ENCODE data around the gene DSC1.
A peak's percentile ranks its signal among the peaks of the same experiment; 100 is the strongest.

GRCh38 chr18:31102025-31102684 lies 60.5 kb downstream of the DSC1 start, which contains the start of gene DSC2:
- TF ChIP-seq IRF1 (CRISPR knock-in tag; IDR thresholded peaks at IDR 0.05), result no peak
- no peak for TF ChIP-seq ESRRA (CRISPR knock-in tag; IDR thresholded peaks at IDR 0.05; ENCODE audit: borderline replicate concordance)
- TF ChIP-seq, protein P1, sequence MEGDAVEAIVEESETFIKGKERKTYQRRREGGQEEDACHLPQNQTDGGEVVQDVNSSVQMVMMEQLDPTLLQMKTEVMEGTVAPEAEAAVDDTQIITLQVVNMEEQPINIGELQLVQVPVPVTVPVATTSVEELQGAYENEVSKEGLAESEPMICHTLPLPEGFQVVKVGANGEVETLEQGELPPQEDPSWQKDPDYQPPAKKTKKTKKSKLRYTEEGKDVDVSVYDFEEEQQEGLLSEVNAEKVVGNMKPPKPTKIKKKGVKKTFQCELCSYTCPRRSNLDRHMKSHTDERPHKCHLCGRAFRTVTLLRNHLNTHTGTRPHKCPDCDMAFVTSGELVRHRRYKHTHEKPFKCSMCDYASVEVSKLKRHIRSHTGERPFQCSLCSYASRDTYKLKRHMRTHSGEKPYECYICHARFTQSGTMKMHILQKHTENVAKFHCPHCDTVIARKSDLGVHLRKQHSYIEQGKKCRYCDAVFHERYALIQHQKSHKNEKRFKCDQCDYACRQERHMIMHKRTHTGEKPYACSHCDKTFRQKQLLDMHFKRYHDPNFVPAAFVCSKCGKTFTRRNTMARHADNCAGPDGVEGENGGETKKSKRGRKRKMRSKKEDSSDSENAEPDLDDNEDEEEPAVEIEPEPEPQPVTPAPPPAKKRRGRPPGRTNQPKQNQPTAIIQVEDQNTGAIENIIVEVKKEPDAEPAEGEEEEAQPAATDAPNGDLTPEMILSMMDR (IDR thresholded peaks at IDR 0.05), result no peak
- TF ChIP-seq, protein P2, sequence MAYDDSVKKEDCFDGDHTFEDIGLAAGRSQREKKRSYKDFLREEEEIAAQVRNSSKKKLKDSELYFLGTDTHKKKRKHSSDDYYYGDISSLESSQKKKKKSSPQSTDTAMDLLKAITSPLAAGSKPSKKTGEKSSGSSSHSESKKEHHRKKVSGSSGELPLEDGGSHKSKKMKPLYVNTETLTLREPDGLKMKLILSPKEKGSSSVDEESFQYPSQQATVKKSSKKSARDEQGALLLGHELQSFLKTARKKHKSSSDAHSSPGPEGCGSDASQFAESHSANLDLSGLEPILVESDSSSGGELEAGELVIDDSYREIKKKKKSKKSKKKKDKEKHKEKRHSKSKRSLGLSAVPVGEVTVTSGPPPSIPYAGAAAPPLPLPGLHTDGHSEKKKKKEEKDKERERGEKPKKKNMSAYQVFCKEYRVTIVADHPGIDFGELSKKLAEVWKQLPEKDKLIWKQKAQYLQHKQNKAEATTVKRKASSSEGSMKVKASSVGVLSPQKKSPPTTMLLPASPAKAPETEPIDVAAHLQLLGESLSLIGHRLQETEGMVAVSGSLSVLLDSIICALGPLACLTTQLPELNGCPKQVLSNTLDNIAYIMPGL (CRISPR knock-in tag; IDR thresholded peaks at IDR 0.05), result 0 out of 2 replicates have a peak, but pooled peaks have one; percentile 32
- TF ChIP-seq, protein P3, sequence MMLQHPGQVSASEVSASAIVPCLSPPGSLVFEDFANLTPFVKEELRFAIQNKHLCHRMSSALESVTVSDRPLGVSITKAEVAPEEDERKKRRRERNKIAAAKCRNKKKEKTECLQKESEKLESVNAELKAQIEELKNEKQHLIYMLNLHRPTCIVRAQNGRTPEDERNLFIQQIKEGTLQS (CRISPR knock-in tag; conservative IDR thresholded peaks at IDR 0.05), result no peak
- TF ChIP-seq ATF2 (CRISPR knock-in tag; IDR thresholded peaks at IDR 0.05; ENCODE audit: borderline replicate concordance, low read depth), result no peak
- peak; percentile 41; the same call in 1 of the 2 replicates for TF ChIP-seq SP1 (CRISPR knock-in tag; conservative IDR thresholded peaks at IDR 0.05)
- TF ChIP-seq, protein P4, sequence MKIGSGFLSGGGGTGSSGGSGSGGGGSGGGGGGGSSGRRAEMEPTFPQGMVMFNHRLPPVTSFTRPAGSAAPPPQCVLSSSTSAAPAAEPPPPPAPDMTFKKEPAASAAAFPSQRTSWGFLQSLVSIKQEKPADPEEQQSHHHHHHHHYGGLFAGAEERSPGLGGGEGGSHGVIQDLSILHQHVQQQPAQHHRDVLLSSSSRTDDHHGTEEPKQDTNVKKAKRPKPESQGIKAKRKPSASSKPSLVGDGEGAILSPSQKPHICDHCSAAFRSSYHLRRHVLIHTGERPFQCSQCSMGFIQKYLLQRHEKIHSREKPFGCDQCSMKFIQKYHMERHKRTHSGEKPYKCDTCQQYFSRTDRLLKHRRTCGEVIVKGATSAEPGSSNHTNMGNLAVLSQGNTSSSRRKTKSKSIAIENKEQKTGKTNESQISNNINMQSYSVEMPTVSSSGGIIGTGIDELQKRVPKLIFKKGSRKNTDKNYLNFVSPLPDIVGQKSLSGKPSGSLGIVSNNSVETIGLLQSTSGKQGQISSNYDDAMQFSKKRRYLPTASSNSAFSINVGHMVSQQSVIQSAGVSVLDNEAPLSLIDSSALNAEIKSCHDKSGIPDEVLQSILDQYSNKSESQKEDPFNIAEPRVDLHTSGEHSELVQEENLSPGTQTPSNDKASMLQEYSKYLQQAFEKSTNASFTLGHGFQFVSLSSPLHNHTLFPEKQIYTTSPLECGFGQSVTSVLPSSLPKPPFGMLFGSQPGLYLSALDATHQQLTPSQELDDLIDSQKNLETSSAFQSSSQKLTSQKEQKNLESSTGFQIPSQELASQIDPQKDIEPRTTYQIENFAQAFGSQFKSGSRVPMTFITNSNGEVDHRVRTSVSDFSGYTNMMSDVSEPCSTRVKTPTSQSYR (CRISPR knock-in tag; IDR thresholded peaks at IDR 0.05), result no peak
- no peak for TF ChIP-seq ZNF416 (CRISPR knock-in tag; IDR thresholded peaks at IDR 0.05)
- TF ChIP-seq FOXK1 (CRISPR knock-in tag; IDR thresholded peaks at IDR 0.05), result 0 out of 2 replicates have a peak, but pooled peaks have one; percentile 48
- peak; percentile 34; the same call in 1 of the 2 replicates for TF ChIP-seq MAX (CRISPR knock-in tag; IDR thresholded peaks at IDR 0.05)
- TF ChIP-seq ZNF317 (CRISPR knock-in tag; IDR thresholded peaks at IDR 0.05; ENCODE audit: borderline replicate concordance, low read depth), result no peak
